ENCODE data around the gene TMC3.

The TMC3 gene

GRCh38 chr15:81379269-81379668 lies 5.3 kb upstream of the TMC3 start:
- no peak overlapping the region for H2AFZ ChIP-seq (ENCODE audit: low read length)
- H3K4me1 ChIP-seq (ENCODE audit: insufficient read depth, low read length, severe bottlenecking) = no peaks in the 10 kb centered on the region
- no peaks in the 10 kb centered on the region for H3F3A ChIP-seq (ENCODE audit: insufficient read depth, low read length)
- H3K4me3 ChIP-seq (ENCODE audit: low read depth, low read length, poor library complexity, severe bottlenecking) = no peak overlapping the region
- H3K27ac ChIP-seq (ENCODE audit: low read depth, low read length, poor library complexity, severe bottlenecking) = no peak overlapping the region
- no peak overlapping the region for H3K4me2 ChIP-seq (ENCODE audit: low read length)
- TF ChIP-seq CTCF (IDR thresholded peaks at IDR 0.05; ENCODE audit: low read length) = no peak
- TF ChIP-seq EZH2 (IDR thresholded peaks at IDR 0.05; ENCODE audit: borderline replicate concordance, low read length) = no peak
- H3K27me3 ChIP-seq (ENCODE audit: insufficient read depth, low read length) = no peaks in the 10 kb centered on the region
- H3K9me3 ChIP-seq (ENCODE audit: low read length) = no peaks in the 10 kb centered on the region
- H3K9ac ChIP-seq (ENCODE audit: low read length) = no peak overlapping the region
- no peaks in the 10 kb centered on the region for H3K9me2 ChIP-seq (ENCODE audit: low read depth, low read length)
- H4K20me1 ChIP-seq (ENCODE audit: insufficient read depth, low read length) = no peaks in the 10 kb centered on the region
- H3K36me3 ChIP-seq (ENCODE audit: insufficient read depth, low read length) = no peaks in the 10 kb centered on the region
- no peaks in the 10 kb centered on the region for H3K79me2 ChIP-seq (ENCODE audit: insufficient read depth, low read length)

GRCh38 chr15:81378443-81378842 lies 4.4 kb upstream of the TMC3 start:
- no peaks in the 10 kb centered on the region for H3F3A ChIP-seq (ENCODE audit: insufficient read depth, low read length)
- TF ChIP-seq CTCF (IDR thresholded peaks at IDR 0.05; ENCODE audit: low read length) (no peak), EZH2 (IDR thresholded peaks at IDR 0.05; ENCODE audit: borderline replicate concordance, low read length) (no peak)
- no peaks in the 10 kb centered on the region for H3K9me3 ChIP-seq (ENCODE audit: low read length)
- H3K4me2 ChIP-seq (ENCODE audit: low read length) = no peak overlapping the region
- no peak overlapping the region for H3K4me3 ChIP-seq (ENCODE audit: low read depth, low read length, poor library complexity, severe bottlenecking)
- H4K20me1 ChIP-seq (ENCODE audit: insufficient read depth, low read length) = no peaks in the 10 kb centered on the region
- no peaks in the 10 kb centered on the region for H3K9me2 ChIP-seq (ENCODE audit: low read depth, low read length)
- no peaks in the 10 kb centered on the region for H3K4me1 ChIP-seq (ENCODE audit: insufficient read depth, low read length, severe bottlenecking)
- no peaks in the 10 kb centered on the region for H3K36me3 ChIP-seq (ENCODE audit: insufficient read depth, low read length)
- no peak overlapping the region for H2AFZ ChIP-seq (ENCODE audit: low read length)
- no peak overlapping the region for H3K27ac ChIP-seq (ENCODE audit: low read depth, low read length, poor library complexity, severe bottlenecking)
- no peak overlapping the region for H3K9ac ChIP-seq (ENCODE audit: low read length)
- H3K79me2 ChIP-seq (ENCODE audit: insufficient read depth, low read length) = no peaks in the 10 kb centered on the region
- H3K27me3 ChIP-seq (ENCODE audit: insufficient read depth, low read length) = no peaks in the 10 kb centered on the region

GRCh38 chr15:81377871-81378270 lies 3.9 kb upstream of the TMC3 start:
- no peaks in the 10 kb centered on the region for H3K36me3 ChIP-seq (ENCODE audit: insufficient read depth, low read length)
- H2AFZ ChIP-seq (ENCODE audit: low read length) = no peak overlapping the region
- H3K79me2 ChIP-seq (ENCODE audit: insufficient read depth, low read length) = no peaks in the 10 kb centered on the region
- no peaks in the 10 kb centered on the region for H4K20me1 ChIP-seq (ENCODE audit: insufficient read depth, low read length)
- H3F3A ChIP-seq (ENCODE audit: insufficient read depth, low read length) = no peaks in the 10 kb centered on the region
- H3K9me3 ChIP-seq (ENCODE audit: low read length) = no peaks in the 10 kb centered on the region
- no peak overlapping the region for H3K9ac ChIP-seq (ENCODE audit: low read length)
- H3K27me3 ChIP-seq (ENCODE audit: insufficient read depth, low read length) = no peaks in the 10 kb centered on the region
- no peaks in the 10 kb centered on the region for H3K4me1 ChIP-seq (ENCODE audit: insufficient read depth, low read length, severe bottlenecking)
- H3K9me2 ChIP-seq (ENCODE audit: low read depth, low read length) = no peaks in the 10 kb centered on the region
- no peak overlapping the region for H3K4me2 ChIP-seq (ENCODE audit: low read length)
- H3K27ac ChIP-seq (ENCODE audit: low read depth, low read length, poor library complexity, severe bottlenecking) = no peak overlapping the region
- TF ChIP-seq CTCF (IDR thresholded peaks at IDR 0.05; ENCODE audit: low read length) (no peak), EZH2 (IDR thresholded peaks at IDR 0.05; ENCODE audit: borderline replicate concordance, low read length) (no peak)
- no peak overlapping the region for H3K4me3 ChIP-seq (ENCODE audit: low read depth, low read length, poor library complexity, severe bottlenecking)
